ENCODE measurements around the gene SPATA13.
"Not testable (repeated sequence)": the region's sequence is repeated elsewhere in the genome, so short reads cannot be mapped to it uniquely, and the experiment has no call there.

SPATA13 gene

GRCh38 chr13:24284889-24285565, 124.5 kb downstream of the SPATA13 start:
- DNase-seq: no peak

- DNase-seq: no peak
Observed at GRCh38 chr13:24286624-24287023, 126.1 kb downstream of the SPATA13 start.

GRCh38 chr13:24287748-24288287, 127.3 kb downstream of the SPATA13 start:
- DNase-seq: no peak

- DNase-seq: no peak
Observed at GRCh38 chr13:24288870-24289269, 128.3 kb downstream of the SPATA13 start.

GRCh38 chr13:24290280-24290932, 129.9 kb downstream of the SPATA13 start:
- no peak for DNase-seq

- no peak for DNase-seq
Observed at GRCh38 chr13:24292481-24292880, 132.0 kb downstream of the SPATA13 start.

- DNase-seq: no peak
Observed at GRCh38 chr13:24293746-24294145, 133.2 kb downstream of the SPATA13 start.

- no peak for DNase-seq
Observed at GRCh38 chr13:24299488-24300114, 139.1 kb downstream of the SPATA13 start.

GRCh38 chr13:24301434-24301833, 140.9 kb downstream of the SPATA13 start:
- DNase-seq: no peak

- no peak for DNase-seq
Observed at GRCh38 chr13:24301911-24302310, 141.4 kb downstream of the SPATA13 start.

GRCh38 chr13:24304620-24305019, 144.1 kb downstream of the SPATA13 start:
- no peak for DNase-seq

- no peak for DNase-seq
Observed at GRCh38 chr13:24306632-24307031, 146.1 kb downstream of the SPATA13 start.

GRCh38 chr13:24307211-24308067, 146.9 kb downstream of the SPATA13 start:
- DNase-seq: no peak

- no peak for DNase-seq
Observed at GRCh38 chr13:24308068-24308445, 147.5 kb downstream of the SPATA13 start.

- DNase-seq: no peak
Observed at GRCh38 chr13:24308488-24309020, 148.0 kb downstream of the SPATA13 start.

- not testable (repeated sequence) for DNase-seq
Observed at GRCh38 chr13:24309300-24309699, 148.8 kb downstream of the SPATA13 start, which contains the start of gene C1QTNF9. C1QTNF9 (plus strand) TSS chr13:24309580; CDS start chr13:24316004, 6,424 bp downstream.

- DNase-seq: no peak
Observed at GRCh38 chr13:24313439-24313838, 152.9 kb downstream of the SPATA13 start.

GRCh38 chr13:24317835-24318234, 157.3 kb downstream of the SPATA13 start:
- DNase-seq: not testable (repeated sequence)

- not testable (repeated sequence) for DNase-seq
Observed at GRCh38 chr13:24318878-24319277, 158.4 kb downstream of the SPATA13 start.

- not testable (repeated sequence) for DNase-seq
Observed at GRCh38 chr13:24319641-24320040, 159.1 kb downstream of the SPATA13 start.

- DNase-seq: not testable (repeated sequence)
Observed at GRCh38 chr13:24321416-24321815, 160.9 kb downstream of the SPATA13 start.

- DNase-seq: not testable (repeated sequence)
Observed at GRCh38 chr13:24322470-24322869, 161.9 kb downstream of the SPATA13 start.
